ENCODE results near the gene USP9X. TPM values are rescaled to one million over a fixed set of nuclear protein-coding genes. Genes with fewer than 3 reads are reported as not detected.
A peak's percentile ranks its signal among the peaks of the same experiment; 100 is the strongest.
"Not testable (repeated sequence)": the region's sequence is repeated elsewhere in the genome, so short reads cannot be mapped to it uniquely, and the experiment has no call there.

Gene USP9X
- total RNA-seq, 6 donors from 2014 or later: 56.8 to 117 (median 68.1) TPM

DNA sequence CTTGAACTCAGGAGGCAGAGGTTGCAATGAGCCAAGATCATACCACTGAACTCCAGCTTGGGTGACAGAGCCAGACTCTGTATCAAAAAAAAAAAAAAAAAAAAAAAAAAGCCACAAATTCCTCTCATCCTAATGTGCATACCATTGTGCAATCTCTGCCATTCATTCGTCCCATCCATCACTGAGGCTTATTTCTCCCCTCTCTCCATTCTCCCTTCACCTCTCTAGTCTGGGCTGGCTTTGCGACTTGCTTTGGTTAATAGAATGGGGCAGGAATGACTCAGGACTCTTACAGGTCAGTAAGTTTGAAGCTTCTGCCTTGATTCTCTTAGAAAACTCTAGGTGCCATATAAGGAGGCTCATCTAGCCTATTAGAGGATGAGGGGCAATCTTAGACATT, 188.4 kb downstream of the USP9X start:
- DNase-seq (no peak), ATAC-seq (ENCODE audit: low FRiP score in 2 of 2) (no peak)
- Histone ChIP-seq H3K27ac (no peak overlapping the region), H3K4me1 (peaks cover 0 to 15% (median 7%) of the 10 kb centered on the region in 4 donors), H3K36me3 (no peaks in the 10 kb centered on the region), H3K27me3 (peaks cover 0 to 12% (median 0%) of the 10 kb centered on the region in 4 donors), H3K4me3 (no peak overlapping the region), H3K9me3 (no peaks in the 10 kb centered on the region)
- TF ChIP-seq POLR2A (IDR thresholded peaks at IDR 0.05): no peak
- TF ChIP-seq, protein P1, sequence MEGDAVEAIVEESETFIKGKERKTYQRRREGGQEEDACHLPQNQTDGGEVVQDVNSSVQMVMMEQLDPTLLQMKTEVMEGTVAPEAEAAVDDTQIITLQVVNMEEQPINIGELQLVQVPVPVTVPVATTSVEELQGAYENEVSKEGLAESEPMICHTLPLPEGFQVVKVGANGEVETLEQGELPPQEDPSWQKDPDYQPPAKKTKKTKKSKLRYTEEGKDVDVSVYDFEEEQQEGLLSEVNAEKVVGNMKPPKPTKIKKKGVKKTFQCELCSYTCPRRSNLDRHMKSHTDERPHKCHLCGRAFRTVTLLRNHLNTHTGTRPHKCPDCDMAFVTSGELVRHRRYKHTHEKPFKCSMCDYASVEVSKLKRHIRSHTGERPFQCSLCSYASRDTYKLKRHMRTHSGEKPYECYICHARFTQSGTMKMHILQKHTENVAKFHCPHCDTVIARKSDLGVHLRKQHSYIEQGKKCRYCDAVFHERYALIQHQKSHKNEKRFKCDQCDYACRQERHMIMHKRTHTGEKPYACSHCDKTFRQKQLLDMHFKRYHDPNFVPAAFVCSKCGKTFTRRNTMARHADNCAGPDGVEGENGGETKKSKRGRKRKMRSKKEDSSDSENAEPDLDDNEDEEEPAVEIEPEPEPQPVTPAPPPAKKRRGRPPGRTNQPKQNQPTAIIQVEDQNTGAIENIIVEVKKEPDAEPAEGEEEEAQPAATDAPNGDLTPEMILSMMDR (IDR thresholded peaks at IDR 0.05): no peak
- WGBS, 2 donors: 57 to 64% methylated on average over 2 of the region's 2 CpGs

DNA sequence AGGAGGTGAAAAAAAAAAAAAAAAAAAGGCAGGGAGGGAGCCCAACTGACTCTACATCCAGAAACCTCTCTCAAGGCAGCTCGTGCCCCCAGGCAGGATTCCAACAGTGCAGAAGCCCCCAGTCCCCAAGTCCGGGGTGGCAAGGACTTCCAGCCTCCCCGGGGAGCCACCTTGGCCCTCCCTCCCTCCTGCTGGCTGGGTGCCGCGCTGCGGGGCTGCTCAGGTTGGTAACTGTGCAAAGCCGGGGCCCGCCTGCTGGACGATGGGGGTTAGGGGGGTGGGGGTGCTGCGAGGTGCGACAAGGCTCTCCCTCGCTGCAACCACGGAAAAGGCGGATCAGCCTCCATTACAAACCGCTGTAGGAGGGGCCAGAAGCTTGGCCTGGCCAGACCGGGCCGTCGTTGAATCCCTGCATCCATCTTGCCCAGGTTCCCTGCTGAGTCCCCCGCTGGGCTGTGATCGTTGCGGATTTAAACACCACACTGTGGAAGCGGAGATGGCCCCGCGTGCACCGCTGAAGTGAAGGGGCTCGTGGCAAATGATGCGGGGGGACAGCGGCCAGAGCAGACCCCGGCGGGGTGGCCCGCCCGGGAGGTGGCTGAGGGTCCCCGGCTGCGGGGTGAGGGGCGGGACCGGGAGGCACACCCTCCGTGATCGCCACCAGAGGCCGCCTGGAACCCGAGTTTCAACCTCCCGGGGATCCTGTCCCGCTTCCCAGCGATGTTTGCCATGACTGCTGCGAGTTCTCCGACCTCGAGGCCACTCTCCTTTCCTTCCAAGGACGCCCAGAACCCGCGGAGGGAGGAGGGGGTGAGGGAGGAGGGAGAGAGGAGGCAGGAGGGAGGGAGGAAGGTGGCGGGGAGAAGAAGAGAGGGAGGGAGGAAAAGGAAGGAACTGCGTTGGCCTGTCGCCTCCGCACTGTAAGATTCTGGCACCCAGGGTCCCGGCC, 190.7 kb downstream of the USP9X start:
- ATAC-seq (ENCODE audit: low FRiP score in 2 of 2) (peak; percentile 80 to 90), DNase-seq (peak; percentile 61 to 85)
- Histone ChIP-seq H3K27ac (peak overlapping the region in 2 of 4 donors; percentile 54 to 71), H3K36me3 (no peaks in the 10 kb centered on the region), H3K9me3 (no peaks in the 10 kb centered on the region), H3K4me3 (peak overlapping the region; percentile 8 to 57 (median 48)), H3K4me1 (peaks cover 0 to 15% (median 7%) of the 10 kb centered on the region in 4 donors), H3K27me3 (peaks cover 0 to 10% (median 0%) of the 10 kb centered on the region in 4 donors)
- 0 to 3% methylated on average over 13 to 54 of the region's 54 CpGs for WGBS, 2 donors
- TF ChIP-seq POLR2A (IDR thresholded peaks at IDR 0.05) (no peak), POLR2AphosphoS5 (IDR thresholded peaks at IDR 0.05) (no peak), EP300 (IDR thresholded peaks at IDR 0.05) (no peak)
- TF ChIP-seq, protein P1 (IDR thresholded peaks at IDR 0.05): peak; percentile 38 to 74 (median 46)

DNA sequence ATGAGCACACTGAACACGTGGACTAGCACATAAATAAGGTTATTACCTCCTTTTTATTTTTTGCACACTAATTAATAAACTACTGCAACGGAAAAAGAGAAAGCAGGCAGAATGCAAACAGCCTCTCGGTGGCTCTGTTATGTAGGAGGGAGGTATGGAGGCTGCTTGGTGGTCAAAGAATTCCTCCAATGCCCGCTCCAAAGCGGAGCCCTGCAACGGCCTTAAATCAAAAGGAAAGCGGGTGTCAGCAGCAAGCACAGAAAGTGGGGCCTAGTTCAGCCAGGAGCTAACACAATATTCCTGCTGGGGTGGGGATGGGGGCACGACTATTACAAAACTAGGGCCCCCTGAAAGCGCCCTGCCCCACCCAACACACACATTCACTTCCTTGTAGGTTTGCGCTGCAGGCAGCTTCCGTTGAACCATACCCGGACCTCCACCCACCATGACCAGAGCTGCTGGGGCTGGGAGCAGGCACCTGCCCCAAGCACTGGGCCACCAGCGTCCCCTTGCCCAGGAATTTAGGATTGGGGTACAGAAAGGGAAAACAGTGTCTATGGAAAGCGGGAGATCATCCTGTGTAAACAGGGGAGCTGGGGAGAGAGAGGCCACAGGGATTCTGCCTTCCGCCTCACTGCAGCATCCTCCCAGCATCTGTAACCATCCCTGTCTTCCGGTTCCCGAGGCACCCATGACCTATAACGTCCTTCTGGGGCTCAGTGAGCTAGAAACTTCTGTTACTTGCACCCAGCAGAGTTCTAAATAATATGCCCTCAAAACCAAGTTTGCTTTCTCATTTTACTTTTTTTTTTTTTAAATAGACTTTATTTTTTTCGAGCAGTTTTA, 191.6 kb downstream of the USP9X start:
- DNase-seq (no peak), ATAC-seq (ENCODE audit: low FRiP score in 2 of 2) (peak in 1 of 2 donors; percentile 24)
- WGBS, 2 donors: 32 to 42% methylated on average over 14 to 18 of the region's 19 CpGs
- H3K4me3 ChIP-seq: peak overlapping the region in 3 of 4 donors; percentile 42 to 57 (median 53)
- peaks cover 0 to 6% (median 0%) of the 10 kb centered on the region in 4 donors for H3K27me3 ChIP-seq
- H3K27ac ChIP-seq: peak overlapping the region in 1 of 4 donors; percentile 71
- H3K36me3 ChIP-seq: no peaks in the 10 kb centered on the region
- no peaks in the 10 kb centered on the region for H3K9me3 ChIP-seq
- peaks cover 0 to 15% (median 7%) of the 10 kb centered on the region in 4 donors for H3K4me1 ChIP-seq
- TF ChIP-seq POLR2A (IDR thresholded peaks at IDR 0.05) (no peak), EP300 (IDR thresholded peaks at IDR 0.05) (no peak), POLR2AphosphoS5 (IDR thresholded peaks at IDR 0.05) (no peak)
- TF ChIP-seq, protein P1 (IDR thresholded peaks at IDR 0.05): no peak

DNA sequence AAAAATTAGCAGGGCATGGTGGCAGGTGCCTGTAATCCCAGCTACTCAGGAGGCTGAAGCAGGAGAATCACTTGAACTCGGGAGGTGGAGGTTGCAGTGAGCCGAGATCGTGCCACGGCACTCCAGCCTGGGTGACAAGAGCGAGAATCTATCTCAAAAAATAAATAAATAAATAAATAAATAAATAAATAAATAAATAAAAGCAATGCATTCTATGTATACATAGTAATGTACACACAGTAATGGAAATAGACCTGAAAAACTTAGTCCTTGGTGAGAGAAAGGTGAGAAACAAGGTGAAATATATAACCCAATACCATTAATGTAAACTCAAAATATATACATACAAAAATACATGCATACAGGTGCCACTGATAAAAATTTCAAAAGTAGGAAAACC, 197.1 kb downstream of the USP9X start:
- not testable (repeated sequence) for H3K27ac ChIP-seq; H3K9me3 ChIP-seq; H3K4me3 ChIP-seq; ATAC-seq (ENCODE audit: low FRiP score in 2 of 2); H3K27me3 ChIP-seq; H3K36me3 ChIP-seq; DNase-seq; H3K4me1 ChIP-seq
- 98% methylated on average over 5 of the region's 5 CpGs for WGBS, 2 donors

DNA sequence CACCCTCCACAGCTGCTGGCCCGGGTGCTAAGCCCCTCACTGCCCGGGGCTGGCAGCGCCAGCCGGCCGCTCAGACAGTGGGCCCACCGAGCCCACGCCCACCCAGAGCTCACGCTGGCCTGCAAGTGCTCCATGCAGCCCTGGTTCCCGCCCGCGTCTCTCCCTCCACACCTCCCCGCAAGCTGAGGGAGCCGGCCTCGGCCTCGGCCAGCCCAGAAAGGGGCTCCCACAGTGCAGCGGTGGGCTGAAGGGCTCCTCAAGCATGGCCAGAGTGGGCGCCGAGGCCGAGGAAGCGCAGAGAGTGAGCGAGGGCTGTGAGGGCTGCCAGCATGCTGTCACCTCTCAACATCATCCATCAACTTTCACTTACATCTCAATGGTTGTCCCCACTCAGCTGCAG, 200.7 kb downstream of the USP9X start:
- H3K4me1 ChIP-seq; ATAC-seq (ENCODE audit: low FRiP score in 2 of 2); H3K4me3 ChIP-seq; H3K36me3 ChIP-seq; H3K9me3 ChIP-seq; H3K27ac ChIP-seq; H3K27me3 ChIP-seq: not testable (repeated sequence)
- 93 to 100% methylated on average over 1 to 20 of the region's 21 CpGs for WGBS, 2 donors
- peak in 1 of 2 donors; percentile 31 for DNase-seq

Other genes with a start within 250 kb of the USP9X start
- 100 to 1,000 TPM; 158 to 294 (median 244) TPM for gene DDX3X, start 248.7 kb downstream of the USP9X start, total RNA-seq